Testis (tissue), 2 donors: ENCODE results near the gene MAGI1.

Source experiments
- CTCF ChIP-seq, 3 experiments: fragments of 450-650 bp in 2 of 3; fragments of 200-600 bp in 1 of 3; sonication (generic) in 1 of 3; IDR thresholded peaks; one replicate each; pipeline ENCODE4 v1.5.1; 2016 to 2019; ENCODE audit warnings: antibody characterized with exemption in 3 of 3, mild to moderate bottlenecking in 2 of 3, moderate library complexity in 1 of 3
- POLR2A ChIP-seq: fragments of 450-650 bp; IDR thresholded peaks from one replicate; pipeline ENCODE4 v1.6.1; 2017; ENCODE audit warnings: antibody characterized with exemption, mild to moderate bottlenecking, moderate library complexity

GRCh38 chr3:65777050-65777449 lies 261.7 kb downstream of the MAGI1 start:
- TF ChIP-seq CTCF (IDR thresholded peaks at IDR 0.05) (no peak), POLR2A (no peak)
